ENCODE data around the gene CCDC171.

GRCh38 chr9:15915711-15916110 lies 362.9 kb downstream of the CCDC171 start:
- no peak for TF ChIP-seq CTCF (IDR thresholded peaks at IDR 0.05)
- no peak for TF ChIP-seq MAX (CRISPR knock-in tag; IDR thresholded peaks at IDR 0.05)
- no peak for TF ChIP-seq E2F4 (CRISPR knock-in tag; IDR thresholded peaks at IDR 0.05; ENCODE audit: borderline replicate concordance, low read depth)
- TF ChIP-seq ETV6 (CRISPR knock-in tag; IDR thresholded peaks at IDR 0.05): no peak
- TF ChIP-seq ZBTB43 (CRISPR knock-in tag; IDR thresholded peaks at IDR 0.05): no peak
- no peak for TF ChIP-seq USF2 (CRISPR knock-in tag; IDR thresholded peaks at IDR 0.05)
- no peak for TF ChIP-seq CREB1 (CRISPR knock-in tag; IDR thresholded peaks at IDR 0.05)
